Stimulated activated naive CD4-positive, alpha-beta T cell (primary cell): ENCODE measurements around the gene SMIM24.
"Not testable (repeated sequence)": the region's sequence is repeated elsewhere in the genome, so short reads cannot be mapped to it uniquely, and the experiment has no call there.

Experiments
- DNase-seq, 6 experiments: peaks; one replicate each; lab custom pipeline; 2025; lab: John Stamatoyannopoulos, UW

SMIM24 gene

GRCh38 chr19:3433805-3434540 lies 46.4 kb downstream of the SMIM24 start:
- DNase-seq = no peak

DNA sequence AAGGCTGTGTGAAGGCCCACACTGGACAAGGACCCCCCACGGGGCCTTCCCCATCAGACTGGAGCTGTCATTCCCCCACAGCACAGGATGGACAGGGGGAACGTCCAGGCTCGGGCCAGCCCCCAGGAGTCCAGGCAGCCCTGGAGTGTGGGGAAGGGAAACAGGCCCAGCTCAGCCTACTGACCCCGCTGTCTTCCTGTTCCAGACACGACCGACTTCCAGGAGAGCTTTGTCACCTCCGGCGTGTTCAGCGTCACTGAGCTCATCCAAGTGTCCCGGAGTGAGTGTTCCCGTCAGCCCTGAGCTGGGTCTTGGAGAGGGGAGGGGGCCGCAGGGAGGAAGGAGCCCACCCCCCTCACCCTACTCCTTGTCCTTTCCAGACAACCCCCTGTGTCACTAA lies 47.0 kb downstream of the SMIM24 start:
- DNase-seq = no peak

- no peak for DNase-seq
These were observed 48.4 kb downstream of the SMIM24 start for GRCh38 chr19:3431760-3432397.

GRCh38 chr19:3430366-3430680 lies 50.0 kb downstream of the SMIM24 start:
- DNase-seq = not testable (repeated sequence)

- no peak for DNase-seq
These were observed 53.9 kb downstream of the SMIM24 start for GRCh38 chr19:3426433-3426832.
